Glomerular visceral epithelial cell (primary cell): ENCODE results near the gene TNRC6B.
"Not testable (repeated sequence)": the region's sequence is repeated elsewhere in the genome, so short reads cannot be mapped to it uniquely, and the experiment has no call there.

Experiments
- DNase-seq: peaks from one replicate; pipeline ENCODE4 v3.0.0-alpha.2; 2016; ENCODE audit errors: extremely low spot score

TNRC6B gene

GRCh38 chr22:40213478-40213877 is 35.8 kb downstream of the TNRC6B start:
- no peak for DNase-seq

- DNase-seq: no peak
Measured at GRCh38 chr22:40215266-40215665, 37.5 kb downstream of the TNRC6B start.

GRCh38 chr22:40216041-40216756 is 38.5 kb downstream of the TNRC6B start:
- no peak for DNase-seq

GRCh38 chr22:40218152-40218551 is 40.4 kb downstream of the TNRC6B start:
- no peak for DNase-seq

- DNase-seq: no peak
Measured at GRCh38 chr22:40218723-40219294, 41.1 kb downstream of the TNRC6B start.

- no peak for DNase-seq
Measured at GRCh38 chr22:40220316-40221054, 42.8 kb downstream of the TNRC6B start.

- no peak for DNase-seq
Measured at GRCh38 chr22:40221055-40221414, 43.3 kb downstream of the TNRC6B start.

- not testable (repeated sequence) for DNase-seq
Measured at GRCh38 chr22:40222979-40223378, 45.3 kb downstream of the TNRC6B start.

- DNase-seq: peak; percentile 33
Measured at GRCh38 chr22:40224702-40225101, 47.0 kb downstream of the TNRC6B start.

GRCh38 chr22:40226620-40227019 is 48.9 kb downstream of the TNRC6B start:
- no peak for DNase-seq

- DNase-seq: no peak
Measured at GRCh38 chr22:40231618-40232313, 54.0 kb downstream of the TNRC6B start.

- no peak for DNase-seq
Measured at GRCh38 chr22:40232624-40233023, 54.9 kb downstream of the TNRC6B start.

GRCh38 chr22:40233886-40234285 is 56.2 kb downstream of the TNRC6B start:
- DNase-seq: no peak

- DNase-seq: no peak
Measured at GRCh38 chr22:40234658-40235057, 56.9 kb downstream of the TNRC6B start.

GRCh38 chr22:40235308-40235707 is 57.6 kb downstream of the TNRC6B start:
- DNase-seq: no peak

- peak; percentile 26 for DNase-seq
Measured at GRCh38 chr22:40236131-40236665, 58.5 kb downstream of the TNRC6B start.

- no peak for DNase-seq
Measured at GRCh38 chr22:40237241-40237640, 59.5 kb downstream of the TNRC6B start.

- no peak for DNase-seq
Measured at GRCh38 chr22:40237788-40238424, 60.2 kb downstream of the TNRC6B start.

GRCh38 chr22:40238425-40239344 is 61.0 kb downstream of the TNRC6B start:
- DNase-seq: peak; percentile 56

GRCh38 chr22:40239345-40239683 is 61.6 kb downstream of the TNRC6B start:
- no peak for DNase-seq

GRCh38 chr22:40240160-40240559 is 62.4 kb downstream of the TNRC6B start:
- DNase-seq: no peak
